SK-N-MC (cell line): ENCODE measurements around the gene CUL4B.

Experiments
- EZH2 ChIP-seq: fragments of 200-600 bp; sonication (generic); IDR thresholded peaks from one replicate; pipeline ENCODE4 v1.6.1; 2017; ENCODE audit warnings: antibody characterized with exemption
- POLR2AphosphoS5 ChIP-seq: IDR thresholded peaks from 2 replicates; pipeline ENCODE4 v1.6.1; 2012; ENCODE audit warnings: mild to moderate bottlenecking, low read depth, low read length, borderline replicate concordance

GRCh38 chrX:120536061-120536460 is 24.7 kb downstream of the CUL4B start:
- TF ChIP-seq EZH2 = no peak
- TF ChIP-seq POLR2AphosphoS5 = no peak
